Trophoblast cell (in vitro differentiated cells and primary cell): ENCODE data around the gene CFAP52.
"Not testable (repeated sequence)": the region's sequence is repeated elsewhere in the genome, so short reads cannot be mapped to it uniquely, and the experiment has no call there.

Experiments
- DNase-seq, 2 donors: peaks; one replicate each; pipeline ENCODE4 v3.0.0-alpha.2; 2016
- H2AFZ ChIP-seq: 2 replicates; pipeline ENCODE4 v1.6.1; 2013; ENCODE audit warnings: low read length, moderate library complexity, mild to moderate bottlenecking; ENCODE audit not compliant: insufficient read depth, poor library complexity
- H2AK5ac ChIP-seq: 2 replicates; pipeline ENCODE4 v1.6.1; 2013; ENCODE audit warnings: mild to moderate bottlenecking, low read length
- H2BK120ac ChIP-seq: 2 replicates; pipeline ENCODE4 v1.6.1; 2013; ENCODE audit warnings: low read length, mild to moderate bottlenecking, moderate library complexity; ENCODE audit not compliant: insufficient read depth, poor library complexity
- H2BK12ac ChIP-seq: 2 replicates; pipeline ENCODE4 v1.6.1; 2013; ENCODE audit warnings: mild to moderate bottlenecking, low read length, moderate library complexity
- H2BK5ac ChIP-seq: 2 replicates; pipeline ENCODE4 v1.6.1; 2013; ENCODE audit warnings: low read length, low read depth, moderate library complexity, mild to moderate bottlenecking; ENCODE audit not compliant: poor library complexity
- H3K14ac ChIP-seq: 2 replicates; pipeline ENCODE4 v1.6.1; 2013; ENCODE audit warnings: mild to moderate bottlenecking, low read length
- H3K18ac ChIP-seq: 2 replicates; pipeline ENCODE4 v1.6.1; 2013; ENCODE audit warnings: mild to moderate bottlenecking, low read length
- H3K23ac ChIP-seq: 2 replicates; pipeline ENCODE4 v1.6.1; 2013; ENCODE audit warnings: low read length
- H3K27ac ChIP-seq: 2 replicates; pipeline ENCODE4 v1.5.1; 2013; ENCODE audit warnings: low read depth, mild to moderate bottlenecking, inconsistent platforms, low read length, moderate library complexity
- H3K27me3 ChIP-seq: 2 replicates; pipeline ENCODE4 v1.6.1; 2013; ENCODE audit warnings: inconsistent platforms, mild to moderate bottlenecking, low read length, moderate library complexity; ENCODE audit not compliant: insufficient read depth
- H3K36me3 ChIP-seq, 2 experiments: 1 replicate in 1 of 2; 2 replicates in 1 of 2; pipeline ENCODE4 v1.6.1; 2013; ENCODE audit warnings: low read length in 2 of 2, mild to moderate bottlenecking in 2 of 2, moderate library complexity in 1 of 2; ENCODE audit not compliant: insufficient read depth in 2 of 2, control insufficient read depth in 1 of 2
- H3K4ac ChIP-seq: 2 replicates; pipeline ENCODE4 v1.6.1; 2013; ENCODE audit warnings: low read depth, mild to moderate bottlenecking, low read length, moderate library complexity
- H3K4me1 ChIP-seq, 2 experiments: 1 replicate in 1 of 2; 2 replicates in 1 of 2; pipeline ENCODE4 v1.6.1; 2013; ENCODE audit warnings: low read length in 2 of 2, mild to moderate bottlenecking in 2 of 2, moderate library complexity in 1 of 2; ENCODE audit not compliant: insufficient read depth in 2 of 2, control insufficient read depth in 1 of 2
- H3K4me2 ChIP-seq: 2 replicates; pipeline ENCODE4 v1.6.1; 2013; ENCODE audit warnings: inconsistent platforms, mild to moderate bottlenecking, low read length, moderate library complexity
- H3K4me3 ChIP-seq: 2 replicates; pipeline ENCODE4 v1.5.1; 2013; ENCODE audit warnings: mild to moderate bottlenecking, low read depth, low read length, inconsistent platforms
- H3K79me1 ChIP-seq: one replicate; pipeline ENCODE4 v1.6.1; 2013; ENCODE audit warnings: low read length
- H3K79me2 ChIP-seq: 2 replicates; pipeline ENCODE4 v1.6.1; 2013; ENCODE audit warnings: low read length, mild to moderate bottlenecking; ENCODE audit not compliant: control insufficient read depth, insufficient read depth, poor library complexity
- H3K9ac ChIP-seq: 2 replicates; pipeline ENCODE4 v1.6.1; 2013; ENCODE audit warnings: mild to moderate bottlenecking, low read length
- H3K9me3 ChIP-seq: 2 replicates; pipeline ENCODE4 v1.6.1; 2013; ENCODE audit warnings: low read depth, mild to moderate bottlenecking, control low read depth, inconsistent platforms, low read length; ENCODE audit not compliant: insufficient read depth
- H4K12ac ChIP-seq: 2 replicates; pipeline ENCODE4 v1.6.1; 2013; ENCODE audit warnings: low read depth, mild to moderate bottlenecking, low read length, moderate library complexity
- H4K8ac ChIP-seq: 2 replicates; pipeline ENCODE4 v1.6.1; 2013; ENCODE audit warnings: low read depth, mild to moderate bottlenecking, low read length, moderate library complexity
- H4K91ac ChIP-seq: one replicate; pipeline ENCODE4 v1.6.1; 2013; ENCODE audit warnings: low read depth, mild to moderate bottlenecking, low read length, moderate library complexity
- WGBS: extraction: QIAGEN DNeasy Blood & Tissue Kit; methylation state at CpG from one replicate; pipeline ENCODE4 v1.1.7; 2013; ENCODE audit warnings: missing lambda C conversion rate; ENCODE audit not compliant: insufficient read length, insufficient coverage; ENCODE audit errors: extremely low coverage; 5-methylcytosine and 5-hydroxymethylcytosine counted together

CFAP52 gene

DNA sequence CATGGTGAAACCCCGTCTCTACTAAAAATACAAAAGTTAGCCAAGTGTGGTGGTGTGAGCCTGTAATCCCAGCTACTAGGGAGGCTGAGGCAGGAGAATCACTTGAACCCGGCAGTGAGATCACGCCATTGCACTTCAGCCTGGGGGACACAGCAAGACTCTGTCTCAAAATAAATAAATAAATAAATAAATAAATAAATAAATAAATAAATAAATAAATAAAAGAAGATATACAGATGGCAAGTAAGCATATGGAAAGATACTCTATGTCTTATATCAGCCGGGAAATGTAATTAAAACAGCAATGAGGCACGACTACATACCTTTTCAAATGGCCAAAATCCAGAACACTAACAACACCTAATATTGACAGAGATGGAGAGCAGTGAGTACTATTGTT lies 28.1 kb downstream of the CFAP52 start:
- H3K9ac ChIP-seq, H3K18ac ChIP-seq, H3K27ac ChIP-seq, H2BK120ac ChIP-seq, H4K12ac ChIP-seq, H2AFZ ChIP-seq, H3K36me3 ChIP-seq, H3K9me3 ChIP-seq, H3K4me2 ChIP-seq, H4K91ac ChIP-seq, H3K4me3 ChIP-seq, DNase-seq, H3K27me3 ChIP-seq, H3K79me2 ChIP-seq, H3K4me1 ChIP-seq, H3K79me1 ChIP-seq, H4K8ac ChIP-seq, H3K4ac ChIP-seq, H3K23ac ChIP-seq, H3K14ac ChIP-seq, H2AK5ac ChIP-seq, H2BK12ac ChIP-seq, H2BK5ac ChIP-seq: not testable (repeated sequence)
- no CpG with 5 or more reads among the region's 5 CpGs for WGBS

GRCh38 chr17:9606453-9606852 lies 30.0 kb downstream of the CFAP52 start:
- Histone ChIP-seq H2BK5ac (no peak overlapping the region), H3K18ac (no peak overlapping the region), H3K14ac (no peak overlapping the region), H4K91ac (no peak overlapping the region), H3K23ac (no peak overlapping the region), H2AK5ac (no peak overlapping the region), H3K79me2 (no peaks in the 10 kb centered on the region), H4K8ac (no peak overlapping the region), H3K79me1 (no peaks in the 10 kb centered on the region), H3K9me3 (no peaks in the 10 kb centered on the region), H2BK12ac (no peak overlapping the region), H3K27me3 (no peaks in the 10 kb centered on the region), H3K27ac (no peak overlapping the region), H3K4me3 (no peak overlapping the region), H3K36me3 (no peaks in the 10 kb centered on the region), H3K9ac (no peak overlapping the region), H3K4me1 (no peaks in the 10 kb centered on the region), H2AFZ (no peak overlapping the region), H2BK120ac (no peak overlapping the region), H4K12ac (no peak overlapping the region), H3K4ac (no peak overlapping the region), H3K4me2 (no peak overlapping the region)
- no peak for DNase-seq
- WGBS = no CpG with 5 or more reads among the region's 6 CpGs

DNA sequence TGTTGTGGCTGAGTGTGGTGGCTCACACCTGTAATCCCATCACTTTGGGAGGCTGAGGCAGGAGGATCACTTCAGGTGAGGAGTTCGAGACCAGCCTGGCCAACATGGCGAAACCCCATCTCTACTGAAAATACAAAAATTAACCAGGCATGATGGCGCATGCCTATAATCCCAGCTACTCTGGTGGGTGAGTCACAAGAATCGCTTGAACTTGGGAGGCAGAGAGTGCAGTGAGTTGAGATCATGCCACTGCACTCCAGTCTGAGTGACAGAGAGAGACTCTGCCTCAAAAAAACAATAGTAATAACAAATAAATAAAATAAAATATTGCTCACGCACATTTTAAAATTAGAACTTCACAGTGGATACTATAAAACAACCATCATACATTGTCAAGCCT lies 30.6 kb downstream of the CFAP52 start:
- H3K23ac ChIP-seq, H2BK12ac ChIP-seq, H2BK120ac ChIP-seq, H3K4ac ChIP-seq, DNase-seq, H3K27me3 ChIP-seq, H3K79me2 ChIP-seq, H3K18ac ChIP-seq, H4K8ac ChIP-seq, H3K9ac ChIP-seq, H3K14ac ChIP-seq, H3K4me1 ChIP-seq, H4K91ac ChIP-seq, H2AFZ ChIP-seq, H3K36me3 ChIP-seq, H3K79me1 ChIP-seq, H3K27ac ChIP-seq, H3K9me3 ChIP-seq, H3K4me3 ChIP-seq, H2AK5ac ChIP-seq, H3K4me2 ChIP-seq, H2BK5ac ChIP-seq, H4K12ac ChIP-seq: not testable (repeated sequence)
- no CpG with 5 or more reads among the region's 5 CpGs for WGBS

DNA sequence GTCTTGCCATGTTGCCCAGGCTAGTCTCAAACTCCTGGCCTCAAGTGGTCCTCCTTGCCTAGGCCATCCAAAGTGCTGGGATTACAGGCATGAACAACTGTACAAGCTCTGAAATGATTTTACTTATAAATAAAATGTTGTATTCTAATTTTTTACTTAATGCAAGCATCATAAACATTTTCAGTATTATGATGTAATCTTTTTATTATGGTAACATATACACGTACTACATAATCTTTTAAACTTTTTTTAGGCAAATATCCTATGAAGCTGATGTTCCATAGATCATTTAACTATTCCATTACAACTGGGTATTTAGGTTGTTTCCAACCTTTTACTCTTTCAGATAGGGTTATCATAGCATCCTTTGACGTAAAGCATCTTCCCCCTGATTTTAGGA lies 35.1 kb downstream of the CFAP52 start:
- WGBS = no CpG with 5 or more reads among the region's 2 CpGs
- Histone ChIP-seq H3K27ac (no peak overlapping the region), H3K4ac (no peak overlapping the region), H3K27me3 (no peaks in the 10 kb centered on the region), H3K79me1 (no peaks in the 10 kb centered on the region), H3K4me3 (no peak overlapping the region), H3K14ac (no peak overlapping the region), H2BK120ac (no peak overlapping the region), H3K79me2 (no peaks in the 10 kb centered on the region), H2BK12ac (no peak overlapping the region), H3K23ac (no peak overlapping the region), H2BK5ac (no peak overlapping the region), H3K4me2 (no peak overlapping the region), H4K91ac (no peak overlapping the region), H4K12ac (no peak overlapping the region), H2AFZ (no peak overlapping the region), H3K9ac (no peak overlapping the region), H3K4me1 (no peaks in the 10 kb centered on the region), H3K36me3 (no peaks in the 10 kb centered on the region), H4K8ac (no peak overlapping the region), H3K9me3 (no peaks in the 10 kb centered on the region), H2AK5ac (no peak overlapping the region), H3K18ac (no peak overlapping the region)
- no peak for DNase-seq
